ENCODE results near the gene D2HGDH.
"Not testable (repeated sequence)": the region's sequence is repeated elsewhere in the genome, so short reads cannot be mapped to it uniquely, and the experiment has no call there.

The D2HGDH gene

GRCh38 chr2:241724259-241724974, 10.0 kb upstream of the D2HGDH start:
- DNase-seq (ENCODE audit: extremely low spot score, insufficient read length, low read depth): no peak
- FAIRE-seq: no peak

- DNase-seq (ENCODE audit: extremely low spot score, insufficient read length, low read depth): no peak
- no peak for FAIRE-seq
Measured at GRCh38 chr2:241724975-241725870, 9.2 kb upstream of the D2HGDH start.

- no peak for FAIRE-seq
- no peak for DNase-seq (ENCODE audit: extremely low spot score, insufficient read length, low read depth)
Measured at GRCh38 chr2:241726459-241726858, 8.0 kb upstream of the D2HGDH start.

- DNase-seq (ENCODE audit: extremely low spot score, insufficient read length, low read depth) (no peak), FAIRE-seq (no peak)
Measured at GRCh38 chr2:241728000-241728399, 6.4 kb upstream of the D2HGDH start.

- DNase-seq (ENCODE audit: extremely low spot score, insufficient read length, low read depth): no peak
- no peak for FAIRE-seq
Measured at GRCh38 chr2:241728627-241729026, 5.8 kb upstream of the D2HGDH start.

GRCh38 chr2:241729868-241730267, 4.6 kb upstream of the D2HGDH start:
- DNase-seq (ENCODE audit: extremely low spot score, insufficient read length, low read depth) (no peak), FAIRE-seq (peak; percentile 70)

GRCh38 chr2:241730671-241731293, 3.6 kb upstream of the D2HGDH start:
- no peak for FAIRE-seq
- no peak for DNase-seq (ENCODE audit: extremely low spot score, insufficient read length, low read depth)

GRCh38 chr2:241732513-241733186, 1.8 kb upstream of the D2HGDH start:
- FAIRE-seq: peak; percentile 84

GRCh38 chr2:241733391-241734207, 831 bp upstream of the D2HGDH start:
- FAIRE-seq: no peak
- DNase-seq (ENCODE audit: extremely low spot score, insufficient read length, low read depth): no peak

More at GRCh38 chr2:241732513-241733186, 1.8 kb upstream of the D2HGDH start:
- DNase-seq (ENCODE audit: extremely low spot score, insufficient read length, low read depth): not testable (repeated sequence)

- no peak for FAIRE-seq
- no peak for DNase-seq (ENCODE audit: extremely low spot score, insufficient read length, low read depth)
Measured at GRCh38 chr2:241734208-241734466, 293 bp upstream of the D2HGDH start.

GRCh38 chr2:241736111-241736510, 1.7 kb downstream of the D2HGDH start:
- no peak for FAIRE-seq
- DNase-seq (ENCODE audit: extremely low spot score, insufficient read length, low read depth): no peak

GRCh38 chr2:241738040-241738686, 3.7 kb downstream of the D2HGDH start:
- DNase-seq (ENCODE audit: extremely low spot score, insufficient read length, low read depth) (no peak), FAIRE-seq (no peak)

- FAIRE-seq: no peak
- DNase-seq (ENCODE audit: extremely low spot score, insufficient read length, low read depth): no peak
Measured at GRCh38 chr2:241739177-241739576, 4.7 kb downstream of the D2HGDH start.

GRCh38 chr2:241739651-241740050, 5.2 kb downstream of the D2HGDH start:
- FAIRE-seq: no peak
- DNase-seq (ENCODE audit: extremely low spot score, insufficient read length, low read depth): no peak

GRCh38 chr2:241741016-241741415, 6.6 kb downstream of the D2HGDH start:
- FAIRE-seq (no peak), DNase-seq (ENCODE audit: extremely low spot score, insufficient read length, low read depth) (no peak)

GRCh38 chr2:241742320-241742939, 8.0 kb downstream of the D2HGDH start:
- FAIRE-seq: no peak
- no peak for DNase-seq (ENCODE audit: extremely low spot score, insufficient read length, low read depth)

GRCh38 chr2:241743008-241743407, 8.6 kb downstream of the D2HGDH start:
- not testable (repeated sequence) for DNase-seq (ENCODE audit: extremely low spot score, insufficient read length, low read depth); FAIRE-seq

GRCh38 chr2:241743620-241744019, 9.2 kb downstream of the D2HGDH start:
- FAIRE-seq (no peak), DNase-seq (ENCODE audit: extremely low spot score, insufficient read length, low read depth) (no peak)
